Astrocyte of the hippocampus (primary cell): ENCODE data around the gene MCEE.
A peak's percentile ranks its signal among the peaks of the same experiment; 100 is the strongest.
"Not testable (repeated sequence)": the region's sequence is repeated elsewhere in the genome, so short reads cannot be mapped to it uniquely, and the experiment has no call there.

ENCODE experiments used
- DNase-seq: peaks from one replicate; pipeline ENCODE4 v3.0.0; 2011; ENCODE audit warnings: low read depth, low spot score

MCEE gene

GRCh38 chr2:71083297-71083696, 46.7 kb downstream of the MCEE start:
- not testable (repeated sequence) for DNase-seq

DNA sequence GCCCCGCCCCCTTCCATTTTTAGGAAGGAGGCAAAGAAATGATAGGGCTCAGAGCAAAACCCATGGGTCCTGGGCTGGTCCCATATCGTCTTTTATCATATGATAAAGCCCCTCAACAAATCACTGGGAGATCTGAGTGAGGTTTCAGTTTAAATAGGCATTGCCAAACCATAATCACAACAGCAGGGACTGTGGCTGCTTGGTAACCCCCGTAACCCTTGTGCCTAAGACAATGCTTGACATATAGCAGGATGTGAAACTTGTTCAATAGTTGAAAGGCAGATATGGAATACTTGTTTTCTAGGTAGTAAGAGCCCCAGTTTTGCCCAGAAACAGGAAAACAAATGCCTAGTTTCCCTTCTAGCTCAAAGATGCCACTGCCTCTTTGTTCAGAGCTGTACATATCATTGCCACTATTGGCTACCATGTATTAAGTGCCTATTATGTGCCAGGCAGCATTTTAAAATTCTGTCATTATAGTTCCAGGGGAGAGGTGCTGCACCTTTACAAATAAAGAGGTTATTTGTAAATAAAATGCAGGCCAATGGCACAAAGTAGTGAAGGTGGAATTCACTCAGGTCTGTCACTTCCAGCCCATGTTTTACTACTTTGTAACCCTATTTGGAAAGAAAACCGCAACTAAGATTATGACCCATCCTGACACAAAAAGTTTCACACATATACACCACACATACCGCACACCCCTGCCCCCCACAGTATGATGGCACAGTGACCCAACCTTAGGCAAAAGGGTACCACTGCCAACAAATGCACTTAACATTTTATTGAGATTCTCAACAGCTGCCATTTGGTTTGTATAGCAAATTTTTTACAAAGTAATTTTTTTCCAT, 47.4 kb downstream of the MCEE start:
- DNase-seq = no peak

DNA sequence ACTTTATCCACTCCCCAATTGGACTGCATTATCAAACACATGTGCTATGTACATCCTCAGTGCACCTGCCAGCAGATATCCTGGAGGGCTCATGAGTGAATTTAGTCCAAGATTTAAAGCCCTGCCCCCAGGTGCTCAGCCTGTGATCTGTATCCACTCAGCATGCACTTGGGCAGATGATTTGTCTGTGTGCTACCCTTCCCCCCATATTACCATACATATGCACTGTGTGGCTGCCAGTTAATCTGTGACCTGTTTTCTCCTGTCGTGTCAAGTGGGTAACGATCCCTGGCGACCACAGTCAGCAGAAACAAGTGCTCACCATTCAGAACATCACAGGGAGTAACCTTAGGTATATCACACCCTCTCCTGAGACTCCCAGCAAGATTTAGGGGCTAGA, 51.4 kb downstream of the MCEE start:
- no peak for DNase-seq

DNA sequence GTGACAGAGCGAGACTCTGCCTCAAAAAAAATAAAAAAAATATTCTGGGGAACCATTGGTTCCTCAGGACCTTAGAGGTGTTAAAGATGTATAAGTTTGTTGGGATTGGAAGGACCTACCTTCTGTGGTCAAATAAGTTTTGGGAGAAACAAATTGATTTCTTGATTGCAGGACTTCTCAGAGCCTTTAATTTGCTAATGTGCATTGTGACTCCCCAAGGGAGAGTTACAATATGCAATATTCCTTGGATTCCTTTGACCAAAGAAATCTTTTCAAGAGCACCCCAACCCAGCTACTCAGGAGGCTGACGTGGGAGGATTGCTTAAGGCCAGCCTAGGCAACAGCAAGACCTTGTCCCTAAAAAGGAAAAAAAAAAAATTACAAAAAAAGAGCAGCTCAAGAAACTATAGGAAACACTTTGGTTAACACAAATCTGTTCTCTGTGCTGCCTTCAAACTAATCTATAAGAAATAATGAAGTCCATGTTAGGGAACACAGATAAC, 55.1 kb downstream of the MCEE start:
- no peak for DNase-seq

- DNase-seq = no peak
These were observed 56.6 kb downstream of the MCEE start for GRCh38 chr2:71073475-71073874.

DNA sequence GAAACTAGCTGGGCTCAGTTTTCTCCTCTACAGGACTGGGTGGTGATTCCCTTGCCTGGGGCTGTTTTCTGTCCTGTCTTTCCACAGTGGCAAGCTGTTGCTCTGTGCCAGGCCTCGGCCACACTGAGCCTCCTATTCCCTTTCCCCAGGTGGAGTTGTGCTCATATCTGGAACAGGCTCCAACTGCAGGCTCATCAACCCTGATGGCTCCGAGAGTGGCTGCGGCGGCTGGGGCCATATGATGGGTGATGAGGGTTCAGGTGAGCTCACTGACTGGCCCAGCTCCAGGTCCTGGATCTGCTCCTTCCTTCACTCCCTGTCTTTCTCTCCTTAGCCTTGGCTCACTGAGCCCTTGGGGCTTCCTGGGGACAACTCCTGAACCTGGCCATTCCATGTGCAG, 57.5 kb downstream of the MCEE start:
- DNase-seq = no peak

DNA sequence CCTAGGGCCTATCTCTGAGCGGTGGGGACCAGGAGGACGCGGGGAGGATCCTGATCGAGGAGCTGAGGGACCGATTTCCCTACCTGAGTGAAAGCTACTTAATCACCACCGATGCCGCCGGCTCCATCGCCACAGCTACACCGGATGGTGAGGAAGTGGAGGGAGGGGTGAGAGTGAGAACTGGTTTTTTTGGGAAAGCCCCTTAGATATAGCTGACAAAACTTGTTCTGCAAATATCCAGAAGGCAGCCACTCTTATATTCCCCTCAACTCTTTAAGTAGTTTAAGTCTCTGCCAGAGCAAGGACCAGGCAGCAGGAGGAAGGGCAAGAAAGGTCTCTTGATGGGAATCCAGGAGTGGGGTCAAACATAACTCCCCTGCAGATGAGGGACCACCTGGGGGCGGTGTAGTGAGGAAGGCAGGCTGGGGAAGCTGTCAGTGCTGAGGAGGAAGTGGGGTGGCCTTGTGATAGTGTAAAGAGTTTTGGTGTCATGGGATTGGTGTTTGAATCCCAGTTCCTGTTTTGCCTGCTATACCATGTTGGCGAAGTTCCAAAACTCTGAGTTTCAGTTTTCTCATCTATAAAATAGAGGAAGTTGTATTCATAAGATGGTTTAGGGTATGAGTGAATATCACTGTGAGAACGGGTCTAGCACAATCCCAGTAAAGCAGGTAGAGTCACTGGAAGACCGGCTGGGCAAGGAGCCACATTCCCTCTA, 58.2 kb downstream of the MCEE start:
- no peak for DNase-seq

GRCh38 chr2:71070294-71071093, 59.5 kb downstream of the MCEE start:
- DNase-seq = peak; percentile 29

DNA sequence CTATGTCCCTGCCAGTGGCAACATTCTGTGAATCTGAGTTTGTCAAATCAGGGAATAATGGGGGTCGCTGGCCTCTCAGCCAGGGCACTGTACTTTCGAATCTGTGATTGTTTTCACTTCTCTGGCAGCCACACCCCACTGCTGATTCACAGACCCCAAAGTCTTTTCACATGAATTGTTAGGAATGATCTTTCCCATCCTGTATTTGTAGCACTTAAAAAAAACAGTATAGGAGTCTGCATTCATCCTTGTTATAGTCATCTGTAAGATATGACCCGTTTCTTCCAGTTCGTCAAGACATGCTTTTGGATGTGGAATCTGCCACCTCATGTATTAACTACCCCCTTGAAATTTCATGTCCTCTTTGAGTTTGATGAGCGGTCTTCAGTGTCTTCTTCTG, 60.7 kb downstream of the MCEE start:
- DNase-seq = peak; percentile 18

DNA sequence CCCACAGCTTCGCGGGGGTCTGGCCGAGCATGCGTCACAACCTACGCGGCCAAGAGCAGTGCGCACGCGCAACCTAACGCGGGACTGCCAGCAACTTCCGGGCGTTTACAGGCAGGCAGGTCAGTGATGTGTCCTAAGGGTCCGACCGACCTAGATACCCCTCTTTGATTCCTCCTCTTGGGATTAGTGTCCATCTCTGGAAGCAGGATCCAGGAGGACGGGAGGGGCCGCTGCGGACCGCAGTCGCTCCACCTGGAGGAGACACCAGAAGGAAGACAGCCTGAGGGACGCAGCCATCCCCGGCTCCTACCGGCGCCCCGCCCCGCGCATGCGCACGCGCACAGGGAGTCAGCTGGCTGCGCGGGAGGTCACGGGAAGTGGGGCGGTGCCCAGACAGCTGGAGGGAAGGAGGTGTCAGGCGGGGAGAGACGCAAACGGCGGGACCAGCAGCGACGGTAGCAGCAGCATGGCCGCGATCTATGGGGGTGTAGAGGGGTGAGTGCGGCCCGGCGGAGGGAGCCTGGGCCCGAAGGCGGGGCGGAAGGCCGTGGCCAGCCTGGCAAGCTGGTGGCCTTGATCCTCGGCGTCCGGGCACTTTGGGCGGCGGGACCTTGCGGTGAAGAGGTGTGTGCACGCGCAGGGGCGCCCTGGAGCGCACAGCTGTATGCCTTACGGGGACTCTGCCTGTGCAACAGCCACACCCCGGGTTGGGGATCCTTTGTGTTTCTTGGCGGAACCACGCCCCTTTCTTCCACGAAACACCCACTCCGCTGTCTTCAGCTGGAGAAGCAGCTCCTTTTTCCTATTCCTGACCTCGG, 61.6 kb downstream of the MCEE start, which contains the start of gene NAGK:
TSS of gene NAGK (plus strand) at position 431 of the 818 bp plus-strand sequence. CDS start at position 467, 36 bp downstream.
- peak; percentile 98 for DNase-seq

DNA sequence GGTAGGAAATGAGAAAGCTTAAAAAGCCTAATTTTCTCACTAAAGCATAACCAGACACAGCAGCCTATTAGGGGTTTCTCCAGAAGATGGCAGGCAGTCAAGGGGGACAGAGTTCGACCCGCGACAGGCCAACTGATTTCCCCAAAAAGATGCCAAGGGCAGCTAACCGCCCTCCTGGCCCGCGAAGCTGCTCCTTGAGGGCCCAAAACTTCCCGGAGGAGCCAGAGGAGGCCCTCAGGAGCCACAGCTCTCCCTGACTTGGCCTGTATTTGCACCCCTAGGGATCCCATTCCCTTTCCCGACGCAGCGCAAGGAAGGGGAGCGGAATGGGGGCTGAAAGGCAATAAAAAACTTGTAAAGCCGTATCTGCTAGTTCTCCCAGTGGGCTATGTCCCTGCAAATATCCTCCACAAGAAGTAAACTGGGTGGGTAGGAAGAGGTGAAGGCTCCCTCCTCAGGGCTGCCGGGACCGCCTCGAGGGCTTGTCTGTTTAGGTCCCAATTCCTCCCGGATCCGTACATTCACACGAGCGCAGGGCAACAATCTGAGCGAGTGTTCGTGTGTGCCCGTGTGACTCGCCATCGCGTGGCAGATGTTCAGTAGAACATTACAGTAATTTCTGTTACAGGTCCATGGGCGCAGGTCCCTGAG, 62.3 kb downstream of the MCEE start:
- no peak for DNase-seq

DNA sequence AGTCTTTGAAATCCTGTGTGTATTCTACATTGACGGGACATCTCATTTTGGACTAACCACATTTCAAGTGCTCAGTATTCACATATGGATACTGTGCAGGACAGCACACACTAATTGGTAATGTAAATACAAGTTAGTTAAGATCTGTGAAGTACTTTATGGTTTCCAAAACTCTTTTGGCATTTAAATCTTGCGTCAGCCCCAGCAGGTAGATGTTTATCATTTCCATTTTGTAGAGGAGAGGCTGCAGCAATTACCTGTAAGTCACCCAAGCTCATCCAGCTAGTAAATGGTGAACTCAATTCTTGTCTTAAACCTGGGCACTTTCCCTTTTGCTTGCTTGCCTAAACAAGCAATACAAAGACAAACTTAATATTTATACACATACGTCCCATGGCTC, 63.2 kb downstream of the MCEE start:
- DNase-seq = no peak

- DNase-seq = no peak
These were observed 65.0 kb downstream of the MCEE start for GRCh38 chr2:71064754-71065621.

- DNase-seq = no peak
These were observed 65.9 kb downstream of the MCEE start for GRCh38 chr2:71064110-71064611.

GRCh38 chr2:71063216-71063615, 66.8 kb downstream of the MCEE start:
- no peak for DNase-seq

DNA sequence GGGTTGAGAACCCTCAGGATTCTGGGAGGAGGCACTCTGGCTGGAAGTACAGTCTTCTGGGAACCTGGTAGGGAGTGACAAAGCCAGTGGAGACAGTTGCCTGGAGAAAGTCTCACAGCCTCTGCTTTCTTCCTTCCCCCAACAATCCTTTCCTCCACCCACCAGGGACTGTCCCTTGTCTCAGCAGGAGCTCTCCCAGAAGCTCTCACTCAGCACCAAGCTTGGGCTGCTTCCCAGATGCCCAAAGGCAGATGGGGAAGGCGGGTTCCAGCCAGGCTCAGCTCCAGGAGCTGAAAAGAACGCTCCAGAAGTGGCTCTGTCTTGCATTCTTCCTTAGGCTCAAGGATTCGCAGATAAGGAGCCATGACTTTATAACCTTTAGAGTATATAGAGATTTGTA, 69.2 kb downstream of the MCEE start:
- DNase-seq = no peak

- DNase-seq = no peak
These were observed 69.8 kb downstream of the MCEE start for GRCh38 chr2:71060211-71060610.
